K562 (cell line): Measurements from ENCODE around the gene NDUFV2. TPM values are rescaled to one million over a fixed set of nuclear protein-coding genes. Genes with fewer than 3 reads are reported as not detected.

Experiments
- ATF7 ChIP-seq: fragments of 450-650 bp; IDR thresholded peaks from 2 replicates; pipeline ENCODE4 v1.7.1; 2014; ENCODE audit warnings: mild to moderate bottlenecking, moderate library complexity
- BRD9 ChIP-seq: fragments of 450-650 bp; IDR thresholded peaks from 2 replicates; pipeline ENCODE4 v1.6.1; 2018; ENCODE audit warnings: low read depth; ENCODE audit not compliant: partially characterized antibody
- CCAR2 ChIP-seq: fragments of 200-400 bp; formaldehyde crosslinking; IDR thresholded peaks from 2 replicates; pipeline ENCODE4 v1.6.1; 2017; ENCODE audit warnings: mild to moderate bottlenecking, low read depth, low read length
- COPS2 ChIP-seq: fragments of 450-650 bp; conservative IDR thresholded peaks from 2 replicates; pipeline ENCODE4 v1.6.1; 2016; ENCODE audit warnings: mild to moderate bottlenecking, moderate library complexity
- RNF219 ChIP-seq: fragments of 250-450 bp; sonication (Bioruptor Pico); IDR thresholded peaks from 2 replicates; pipeline ENCODE4 v1.5.0; 2022; ENCODE audit warnings: mild to moderate bottlenecking
- TFAP4 ChIP-seq: sonication (generic); formaldehyde crosslinking; IDR thresholded peaks from 2 replicates; pipeline ENCODE4 v1.8.0; 2022; ENCODE audit warnings: missing genetic modification reagents, mild to moderate bottlenecking, moderate library complexity, borderline replicate concordance
- ZC3H4 ChIP-seq: sonication (generic); formaldehyde crosslinking; IDR thresholded peaks from 2 replicates; pipeline ENCODE4 v1.9.0; 2021; ENCODE audit warnings: missing genetic modification reagents, borderline replicate concordance
- ZNF77 ChIP-seq: fragments of 250-450 bp; sonication (Bioruptor Pico); IDR thresholded peaks from 2 replicates; pipeline ENCODE4 v1.5.0; 2020
- ZSCAN32 ChIP-seq: fragments of 450-650 bp; formaldehyde crosslinking; IDR thresholded peaks from 2 replicates; pipeline ENCODE4 v1.4.0; 2020; ENCODE audit warnings: mild to moderate bottlenecking, moderate library complexity
- polyA plus RNA-seq, 8 experiments: library from polyadenylated mRNA; depleted of rRNA in 4 of 8; stranded (reverse) in 5 of 8; unstranded in 3 of 8; fragments of >200 nt; fragmentation: Nextera tagmentation in 2 of 8; fragmentation: Illumina TruSeq in 1 of 8; extraction: Ambion mirVana in 2 of 8; extraction: Trizol in 1 of 8; gene quantifications; 2 replicates each; pipeline versions ENCODE4 v1.2.1 to v1.2.3, GENCODE V29; 2011 to 2014; ENCODE audit warnings: inconsistent platforms in 1 of 8, missing spikeins in 1 of 8
- total RNA-seq, 7 experiments: library from RNA; depleted of rRNA in 6 of 7; stranded (reverse); fragments of >200 nt in 6 of 7; fragmentation: Illumina TruSeq in 2 of 7; extraction: Trizol in 2 of 7; gene quantifications; 2 replicates each; pipeline versions ENCODE4 v1.2.1 to v1.2.3, GENCODE V29; 2011 to 2021; ENCODE audit warnings: low replicate concordance in 1 of 7
- TF ChIP-seq, protein P1 (sequence below): fragments of 200-800 bp; sonication (Bioruptor generic); IDR thresholded peaks from 2 replicates; pipeline ENCODE4 v1.6.1; 2016; ENCODE audit warnings: missing genetic modification characterization, missing compliant biosample characterization
- TF ChIP-seq, protein P2 (sequence below): fragments of 150-350 bp; IDR thresholded peaks from 2 replicates; pipeline ENCODE4 v1.6.1; 2014; ENCODE audit warnings: low read depth, mild to moderate bottlenecking, low read length, borderline replicate concordance

Gene NDUFV2
- total and polyA plus RNA-seq, 9 of the 15 experiments (the other 6 are each of a cell fraction or from before 2014, with no cell fraction given), result 213 to 550 (median 384) TPM

DNA sequence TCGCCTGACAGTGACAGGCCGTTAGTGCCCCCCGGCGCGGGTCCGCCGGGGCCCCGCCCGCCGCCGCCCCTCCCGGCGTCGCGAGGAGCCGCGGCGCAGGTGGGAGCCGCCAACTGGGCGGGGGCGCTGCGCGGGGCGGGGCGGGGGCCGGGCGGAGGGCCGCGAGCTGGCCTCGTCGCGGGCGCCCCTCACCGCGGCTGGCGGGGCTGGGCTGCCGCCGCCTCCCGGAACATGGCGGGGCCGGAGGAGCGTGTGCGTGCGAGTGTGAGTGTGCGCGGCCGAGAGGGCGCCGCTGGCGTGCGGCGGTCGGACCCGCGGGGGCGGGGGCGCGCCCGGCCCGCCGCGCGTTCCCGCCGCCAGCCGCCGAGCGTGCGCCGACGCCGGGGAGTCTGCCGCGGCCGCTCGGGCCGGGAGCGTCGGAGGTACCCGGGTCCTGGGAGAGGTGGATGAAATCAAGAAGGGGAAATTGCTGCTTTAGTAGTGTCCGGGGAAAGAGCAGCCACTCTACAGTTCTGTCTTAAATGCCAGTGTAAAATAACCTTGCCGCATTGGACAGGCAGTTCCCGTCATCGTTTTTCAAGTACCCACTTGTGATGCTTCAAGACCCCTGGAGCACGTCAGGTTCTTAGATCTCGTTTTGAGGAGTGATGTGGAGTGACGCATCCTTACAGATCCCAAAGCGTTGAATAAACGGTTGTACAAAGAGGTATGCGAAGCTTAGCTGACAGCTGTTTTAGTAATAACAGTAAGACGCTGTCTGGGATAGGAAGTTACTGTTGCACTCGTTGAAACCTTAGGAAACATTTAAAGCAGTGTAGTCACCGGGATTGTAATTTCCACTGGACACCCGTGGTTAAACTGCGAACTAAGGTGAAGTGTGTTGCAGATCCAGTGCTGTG lies 34.9 kb downstream of the NDUFV2 start (continued):
- TF ChIP-seq ZSCAN32 (CRISPR knock-in tag), result no peak; the same call in 1 of the 2 replicates
- peak; percentile 29; the same call in 1 of the 2 replicates for TF ChIP-seq TFAP4
- TF ChIP-seq RNF219, result no peak
- TF ChIP-seq, protein P1, sequence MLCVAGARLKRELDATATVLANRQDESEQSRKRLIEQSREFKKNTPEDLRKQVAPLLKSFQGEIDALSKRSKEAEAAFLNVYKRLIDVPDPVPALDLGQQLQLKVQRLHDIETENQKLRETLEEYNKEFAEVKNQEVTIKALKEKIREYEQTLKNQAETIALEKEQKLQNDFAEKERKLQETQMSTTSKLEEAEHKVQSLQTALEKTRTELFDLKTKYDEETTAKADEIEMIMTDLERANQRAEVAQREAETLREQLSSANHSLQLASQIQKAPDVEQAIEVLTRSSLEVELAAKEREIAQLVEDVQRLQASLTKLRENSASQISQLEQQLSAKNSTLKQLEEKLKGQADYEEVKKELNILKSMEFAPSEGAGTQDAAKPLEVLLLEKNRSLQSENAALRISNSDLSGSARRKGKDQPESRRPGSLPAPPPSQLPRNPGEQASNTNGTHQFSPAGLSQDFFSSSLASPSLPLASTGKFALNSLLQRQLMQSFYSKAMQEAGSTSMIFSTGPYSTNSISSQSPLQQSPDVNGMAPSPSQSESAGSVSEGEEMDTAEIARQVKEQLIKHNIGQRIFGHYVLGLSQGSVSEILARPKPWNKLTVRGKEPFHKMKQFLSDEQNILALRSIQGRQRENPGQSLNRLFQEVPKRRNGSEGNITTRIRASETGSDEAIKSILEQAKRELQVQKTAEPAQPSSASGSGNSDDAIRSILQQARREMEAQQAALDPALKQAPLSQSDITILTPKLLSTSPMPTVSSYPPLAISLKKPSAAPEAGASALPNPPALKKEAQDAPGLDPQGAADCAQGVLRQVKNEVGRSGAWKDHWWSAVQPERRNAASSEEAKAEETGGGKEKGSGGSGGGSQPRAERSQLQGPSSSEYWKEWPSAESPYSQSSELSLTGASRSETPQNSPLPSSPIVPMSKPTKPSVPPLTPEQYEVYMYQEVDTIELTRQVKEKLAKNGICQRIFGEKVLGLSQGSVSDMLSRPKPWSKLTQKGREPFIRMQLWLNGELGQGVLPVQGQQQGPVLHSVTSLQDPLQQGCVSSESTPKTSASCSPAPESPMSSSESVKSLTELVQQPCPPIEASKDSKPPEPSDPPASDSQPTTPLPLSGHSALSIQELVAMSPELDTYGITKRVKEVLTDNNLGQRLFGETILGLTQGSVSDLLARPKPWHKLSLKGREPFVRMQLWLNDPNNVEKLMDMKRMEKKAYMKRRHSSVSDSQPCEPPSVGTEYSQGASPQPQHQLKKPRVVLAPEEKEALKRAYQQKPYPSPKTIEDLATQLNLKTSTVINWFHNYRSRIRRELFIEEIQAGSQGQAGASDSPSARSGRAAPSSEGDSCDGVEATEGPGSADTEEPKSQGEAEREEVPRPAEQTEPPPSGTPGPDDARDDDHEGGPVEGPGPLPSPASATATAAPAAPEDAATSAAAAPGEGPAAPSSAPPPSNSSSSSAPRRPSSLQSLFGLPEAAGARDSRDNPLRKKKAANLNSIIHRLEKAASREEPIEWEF (CRISPR knock-in tag), result no peak
- TF ChIP-seq ZC3H4 (CRISPR knock-in tag), result no peak; the same call in 1 of the 2 replicates
- TF ChIP-seq, protein P2, sequence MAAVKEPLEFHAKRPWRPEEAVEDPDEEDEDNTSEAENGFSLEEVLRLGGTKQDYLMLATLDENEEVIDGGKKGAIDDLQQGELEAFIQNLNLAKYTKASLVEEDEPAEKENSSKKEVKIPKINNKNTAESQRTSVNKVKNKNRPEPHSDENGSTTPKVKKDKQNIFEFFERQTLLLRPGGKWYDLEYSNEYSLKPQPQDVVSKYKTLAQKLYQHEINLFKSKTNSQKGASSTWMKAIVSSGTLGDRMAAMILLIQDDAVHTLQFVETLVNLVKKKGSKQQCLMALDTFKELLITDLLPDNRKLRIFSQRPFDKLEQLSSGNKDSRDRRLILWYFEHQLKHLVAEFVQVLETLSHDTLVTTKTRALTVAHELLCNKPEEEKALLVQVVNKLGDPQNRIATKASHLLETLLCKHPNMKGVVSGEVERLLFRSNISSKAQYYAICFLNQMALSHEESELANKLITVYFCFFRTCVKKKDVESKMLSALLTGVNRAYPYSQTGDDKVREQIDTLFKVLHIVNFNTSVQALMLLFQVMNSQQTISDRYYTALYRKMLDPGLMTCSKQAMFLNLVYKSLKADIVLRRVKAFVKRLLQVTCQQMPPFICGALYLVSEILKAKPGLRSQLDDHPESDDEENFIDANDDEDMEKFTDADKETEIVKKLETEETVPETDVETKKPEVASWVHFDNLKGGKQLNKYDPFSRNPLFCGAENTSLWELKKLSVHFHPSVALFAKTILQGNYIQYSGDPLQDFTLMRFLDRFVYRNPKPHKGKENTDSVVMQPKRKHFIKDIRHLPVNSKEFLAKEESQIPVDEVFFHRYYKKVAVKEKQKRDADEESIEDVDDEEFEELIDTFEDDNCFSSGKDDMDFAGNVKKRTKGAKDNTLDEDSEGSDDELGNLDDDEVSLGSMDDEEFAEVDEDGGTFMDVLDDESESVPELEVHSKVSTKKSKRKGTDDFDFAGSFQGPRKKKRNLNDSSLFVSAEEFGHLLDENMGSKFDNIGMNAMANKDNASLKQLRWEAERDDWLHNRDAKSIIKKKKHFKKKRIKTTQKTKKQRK, result no peak
- no peak for TF ChIP-seq ZNF77 (CRISPR knock-in tag)
- peak; percentile 52; the same call in 1 of the 2 replicates for TF ChIP-seq ATF7
- no peak for TF ChIP-seq CCAR2
- TF ChIP-seq BRD9, result no peak
- TF ChIP-seq COPS2, result no peak
